ENCODE data around the gene PRMT1.

PRMT1 gene

DNA sequence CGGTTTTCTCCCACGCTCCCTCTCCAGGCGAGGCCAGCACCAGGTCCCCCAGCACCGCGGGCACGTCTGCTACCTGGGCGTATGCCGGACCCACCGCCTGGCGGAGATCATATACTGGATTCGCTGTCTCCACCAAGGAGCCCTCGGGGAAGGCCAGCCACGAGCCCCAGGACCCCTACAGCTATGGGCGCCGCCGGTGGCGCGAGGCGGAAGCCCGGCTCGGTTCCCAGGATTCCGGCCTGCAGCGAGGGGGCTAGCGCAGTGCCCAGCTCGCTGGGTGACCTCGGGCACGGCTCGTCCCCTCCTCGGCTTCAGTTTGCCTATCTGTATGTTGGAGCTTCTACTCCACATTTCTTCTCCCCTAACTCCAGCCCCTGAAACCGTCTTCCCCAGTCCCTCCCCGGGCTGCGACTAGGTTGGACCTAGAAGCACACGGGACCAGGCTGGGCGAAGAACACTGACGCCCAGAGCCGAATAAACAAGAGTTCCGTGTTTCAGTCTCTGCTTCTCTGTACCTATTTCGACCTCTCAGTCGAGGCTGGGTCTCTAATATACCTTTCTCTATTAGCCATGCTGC, 13.1 kb downstream of the PRMT1 start:
- TF ChIP-seq ZBTB7A (IDR thresholded peaks at IDR 0.05; ENCODE audit: low read depth) (no peak), TCF12 (IDR thresholded peaks at IDR 0.05; ENCODE audit: low read depth) (no peak), EP300 (IDR thresholded peaks at IDR 0.05; ENCODE audit: borderline replicate concordance) (no peak), NFIC (IDR thresholded peaks at IDR 0.05) (no peak), EGR1 (IDR thresholded peaks at IDR 0.05) (no peak), YY1 (IDR thresholded peaks at IDR 0.05; ENCODE audit: low read depth) (no peak), TAF1 (IDR thresholded peaks at IDR 0.05; ENCODE audit: low read depth) (no peak), FOXM1 (IDR thresholded peaks at IDR 0.05; ENCODE audit: borderline replicate concordance, low read depth) (no peak), TEAD4 (IDR thresholded peaks at IDR 0.05) (no peak), CEBPB (IDR thresholded peaks at IDR 0.05) (no peak), CREB1 (IDR thresholded peaks at IDR 0.05; ENCODE audit: low read depth) (no peak), RAD21 (IDR thresholded peaks at IDR 0.05; ENCODE audit: low read depth) (no peak)
- TF ChIP-seq, protein P1, sequence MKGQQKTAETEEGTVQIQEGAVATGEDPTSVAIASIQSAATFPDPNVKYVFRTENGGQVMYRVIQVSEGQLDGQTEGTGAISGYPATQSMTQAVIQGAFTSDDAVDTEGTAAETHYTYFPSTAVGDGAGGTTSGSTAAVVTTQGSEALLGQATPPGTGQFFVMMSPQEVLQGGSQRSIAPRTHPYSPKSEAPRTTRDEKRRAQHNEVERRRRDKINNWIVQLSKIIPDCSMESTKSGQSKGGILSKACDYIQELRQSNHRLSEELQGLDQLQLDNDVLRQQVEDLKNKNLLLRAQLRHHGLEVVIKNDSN (IDR thresholded peaks at IDR 0.05): no peak
- TF ChIP-seq, protein P2, sequence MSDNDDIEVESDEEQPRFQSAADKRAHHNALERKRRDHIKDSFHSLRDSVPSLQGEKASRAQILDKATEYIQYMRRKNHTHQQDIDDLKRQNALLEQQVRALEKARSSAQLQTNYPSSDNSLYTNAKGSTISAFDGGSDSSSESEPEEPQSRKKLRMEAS (IDR thresholded peaks at IDR 0.05): no peak
- TF ChIP-seq, protein P3, sequence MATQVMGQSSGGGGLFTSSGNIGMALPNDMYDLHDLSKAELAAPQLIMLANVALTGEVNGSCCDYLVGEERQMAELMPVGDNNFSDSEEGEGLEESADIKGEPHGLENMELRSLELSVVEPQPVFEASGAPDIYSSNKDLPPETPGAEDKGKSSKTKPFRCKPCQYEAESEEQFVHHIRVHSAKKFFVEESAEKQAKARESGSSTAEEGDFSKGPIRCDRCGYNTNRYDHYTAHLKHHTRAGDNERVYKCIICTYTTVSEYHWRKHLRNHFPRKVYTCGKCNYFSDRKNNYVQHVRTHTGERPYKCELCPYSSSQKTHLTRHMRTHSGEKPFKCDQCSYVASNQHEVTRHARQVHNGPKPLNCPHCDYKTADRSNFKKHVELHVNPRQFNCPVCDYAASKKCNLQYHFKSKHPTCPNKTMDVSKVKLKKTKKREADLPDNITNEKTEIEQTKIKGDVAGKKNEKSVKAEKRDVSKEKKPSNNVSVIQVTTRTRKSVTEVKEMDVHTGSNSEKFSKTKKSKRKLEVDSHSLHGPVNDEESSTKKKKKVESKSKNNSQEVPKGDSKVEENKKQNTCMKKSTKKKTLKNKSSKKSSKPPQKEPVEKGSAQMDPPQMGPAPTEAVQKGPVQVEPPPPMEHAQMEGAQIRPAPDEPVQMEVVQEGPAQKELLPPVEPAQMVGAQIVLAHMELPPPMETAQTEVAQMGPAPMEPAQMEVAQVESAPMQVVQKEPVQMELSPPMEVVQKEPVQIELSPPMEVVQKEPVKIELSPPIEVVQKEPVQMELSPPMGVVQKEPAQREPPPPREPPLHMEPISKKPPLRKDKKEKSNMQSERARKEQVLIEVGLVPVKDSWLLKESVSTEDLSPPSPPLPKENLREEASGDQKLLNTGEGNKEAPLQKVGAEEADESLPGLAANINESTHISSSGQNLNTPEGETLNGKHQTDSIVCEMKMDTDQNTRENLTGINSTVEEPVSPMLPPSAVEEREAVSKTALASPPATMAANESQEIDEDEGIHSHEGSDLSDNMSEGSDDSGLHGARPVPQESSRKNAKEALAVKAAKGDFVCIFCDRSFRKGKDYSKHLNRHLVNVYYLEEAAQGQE (IDR thresholded peaks at IDR 0.05; ENCODE audit: low read depth): no peak

DNA sequence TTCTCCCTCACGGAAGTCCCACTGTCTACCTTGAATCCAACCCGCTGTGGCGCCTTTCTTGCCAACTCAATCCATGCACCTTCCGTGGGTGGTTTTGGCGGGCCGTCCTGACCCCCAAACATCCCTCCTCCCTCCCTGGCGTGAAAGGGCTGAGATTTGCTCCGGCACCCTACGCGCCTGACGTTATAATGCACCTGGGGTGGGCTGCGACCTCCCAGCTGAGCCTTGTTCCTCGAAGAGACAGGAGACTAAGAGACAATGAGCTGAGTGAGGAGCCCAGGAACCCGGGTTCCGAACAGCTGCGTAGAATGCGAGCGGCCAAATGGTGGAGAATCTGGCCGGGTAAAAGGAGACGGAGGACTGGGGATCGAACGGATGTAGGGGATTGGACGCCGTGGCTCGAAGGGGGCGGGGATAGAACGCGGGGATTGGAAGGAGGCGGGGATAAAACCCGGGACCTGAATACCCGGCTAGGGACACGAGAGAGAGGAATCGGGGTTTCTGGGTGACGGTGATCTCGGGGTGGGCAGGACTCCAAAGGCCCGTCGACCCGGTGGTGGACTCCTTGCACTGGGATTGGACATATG, 13.7 kb downstream of the PRMT1 start, which contains the start of gene CPT1C:
Gene CPT1C, plus strand, starts transcription at position 461 of the 587 bp plus-strand sequence. CDS start 1,137 bp downstream, outside the sequence.
- TF ChIP-seq, protein P2 (IDR thresholded peaks at IDR 0.05): no peak
- TF ChIP-seq EGR1 (IDR thresholded peaks at IDR 0.05) (no peak), CREB1 (IDR thresholded peaks at IDR 0.05; ENCODE audit: low read depth) (no peak), CEBPB (IDR thresholded peaks at IDR 0.05) (no peak)

DNA sequence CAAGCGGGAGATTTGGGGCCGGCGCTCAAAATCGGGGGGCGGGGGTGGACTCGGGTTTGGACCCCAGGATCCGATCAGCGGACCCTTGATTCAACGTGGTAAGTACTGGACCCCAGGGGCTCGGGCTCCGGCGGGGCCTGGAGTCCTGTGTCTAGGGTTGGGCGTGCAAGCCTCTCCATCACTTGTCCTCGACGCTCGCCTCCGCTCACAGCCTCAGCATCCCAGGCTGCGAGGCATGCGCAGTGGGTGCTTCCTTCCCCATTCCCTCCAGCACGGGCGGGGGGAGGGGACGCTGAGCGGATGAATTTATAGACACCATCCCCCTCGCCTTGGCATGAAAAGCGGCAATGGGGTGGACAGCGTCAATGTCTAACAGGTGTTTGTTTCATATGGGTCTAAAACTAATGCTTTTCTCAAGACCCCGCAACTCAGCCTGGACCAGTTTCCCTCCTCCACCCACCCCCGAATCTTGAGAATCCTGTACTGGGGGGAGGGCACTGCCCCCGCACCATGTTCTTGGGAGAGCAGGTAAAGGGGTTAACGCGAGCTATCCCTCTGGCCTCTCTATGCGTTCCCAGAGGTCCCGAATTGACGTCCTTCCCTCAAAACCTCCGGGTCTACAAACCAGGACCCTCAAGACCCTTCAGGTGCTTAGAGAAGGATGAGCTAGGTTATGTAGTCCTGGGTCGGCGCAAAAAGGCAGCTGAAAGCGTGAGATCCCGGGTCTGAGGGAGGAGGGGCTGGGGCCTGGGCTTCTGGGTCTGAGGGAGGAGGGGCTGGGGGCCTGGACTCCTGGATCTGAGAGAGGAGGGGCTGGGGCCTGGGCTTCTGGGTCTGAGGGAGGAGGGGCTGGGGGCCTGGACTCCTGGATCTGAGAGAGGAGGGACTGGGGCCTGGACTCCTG, 14.4 kb downstream of the PRMT1 start:
- TF ChIP-seq TAF1 (IDR thresholded peaks at IDR 0.05; ENCODE audit: low read depth): no peak
- TF ChIP-seq EGR1 (IDR thresholded peaks at IDR 0.05): no peak
- TF ChIP-seq TEAD4 (IDR thresholded peaks at IDR 0.05): no peak
- TF ChIP-seq ZBTB7A (IDR thresholded peaks at IDR 0.05; ENCODE audit: low read depth): no peak
- no peak for TF ChIP-seq CEBPB (IDR thresholded peaks at IDR 0.05)
- TF ChIP-seq RAD21 (IDR thresholded peaks at IDR 0.05; ENCODE audit: low read depth): no peak
- no peak for TF ChIP-seq YY1 (IDR thresholded peaks at IDR 0.05; ENCODE audit: low read depth)
- TF ChIP-seq EP300 (IDR thresholded peaks at IDR 0.05; ENCODE audit: borderline replicate concordance): no peak
- TF ChIP-seq, protein P2 (IDR thresholded peaks at IDR 0.05): no peak
- no peak for TF ChIP-seq FOXM1 (IDR thresholded peaks at IDR 0.05; ENCODE audit: borderline replicate concordance, low read depth)
- TF ChIP-seq TCF12 (IDR thresholded peaks at IDR 0.05; ENCODE audit: low read depth): no peak
- TF ChIP-seq CREB1 (IDR thresholded peaks at IDR 0.05; ENCODE audit: low read depth): no peak
- TF ChIP-seq NFIC (IDR thresholded peaks at IDR 0.05): no peak
- TF ChIP-seq, protein P1 (IDR thresholded peaks at IDR 0.05): no peak
- TF ChIP-seq, protein P3 (IDR thresholded peaks at IDR 0.05; ENCODE audit: low read depth): no peak

DNA sequence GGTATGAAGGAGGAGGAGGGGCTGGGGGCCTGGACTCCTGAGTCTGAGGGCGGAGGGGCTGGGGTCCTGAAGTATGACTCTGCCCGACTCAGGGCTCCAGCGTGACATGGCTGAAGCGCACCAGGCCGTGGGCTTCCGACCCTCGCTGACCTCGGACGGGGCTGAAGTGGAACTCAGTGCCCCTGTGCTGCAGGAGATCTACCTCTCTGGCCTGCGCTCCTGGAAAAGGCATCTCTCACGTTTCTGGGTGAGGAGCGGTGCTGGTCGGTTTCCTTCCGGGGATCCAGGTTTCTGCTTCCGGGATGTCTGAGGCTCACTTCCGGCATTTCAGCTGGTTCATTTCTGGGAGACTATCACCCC, 15.1 kb downstream of the PRMT1 start:
- no peak for TF ChIP-seq EGR1 (IDR thresholded peaks at IDR 0.05)
- TF ChIP-seq, protein P2 (IDR thresholded peaks at IDR 0.05): no peak
- TF ChIP-seq NFIC (IDR thresholded peaks at IDR 0.05): no peak
- TF ChIP-seq, protein P3 (IDR thresholded peaks at IDR 0.05; ENCODE audit: low read depth): no peak
- no peak for TF ChIP-seq EP300 (IDR thresholded peaks at IDR 0.05; ENCODE audit: borderline replicate concordance)
- TF ChIP-seq RAD21 (IDR thresholded peaks at IDR 0.05; ENCODE audit: low read depth): no peak
- TF ChIP-seq, protein P1 (IDR thresholded peaks at IDR 0.05): no peak
- no peak for TF ChIP-seq FOXM1 (IDR thresholded peaks at IDR 0.05; ENCODE audit: borderline replicate concordance, low read depth)
- no peak for TF ChIP-seq TAF1 (IDR thresholded peaks at IDR 0.05; ENCODE audit: low read depth)
- no peak for TF ChIP-seq TCF12 (IDR thresholded peaks at IDR 0.05; ENCODE audit: low read depth)
- TF ChIP-seq YY1 (IDR thresholded peaks at IDR 0.05; ENCODE audit: low read depth): no peak
- TF ChIP-seq CREB1 (IDR thresholded peaks at IDR 0.05; ENCODE audit: low read depth): no peak
- TF ChIP-seq TEAD4 (IDR thresholded peaks at IDR 0.05): no peak
- TF ChIP-seq CEBPB (IDR thresholded peaks at IDR 0.05): no peak
- TF ChIP-seq ZBTB7A (IDR thresholded peaks at IDR 0.05; ENCODE audit: low read depth): no peak
